ENCODE results near the gene LUC7L3.

The LUC7L3 gene

GRCh38 chr17:50783193-50783660 lies 63.8 kb downstream of the LUC7L3 start:
- H3K79me2 ChIP-seq (ENCODE audit: low read length): no peaks in the 10 kb centered on the region
- H3K4me1 ChIP-seq (ENCODE audit: low read length): peaks cover 8% of the 10 kb centered on the region
- H3K27me3 ChIP-seq (replicated peaks; ENCODE audit: insufficient read depth, low read length): no peaks in the 10 kb centered on the region
- H2AFZ ChIP-seq (ENCODE audit: low read length): no peak overlapping the region; the same call in 1 of the 2 replicates
- peak overlapping the region; percentile 18; the same call in 1 of the 2 replicates for H3K4me2 ChIP-seq (ENCODE audit: low read depth, low read length)
- no peaks in the 10 kb centered on the region for H3F3A ChIP-seq (ENCODE audit: insufficient read depth, low read length)
- H3K9me2 ChIP-seq (replicated peaks; ENCODE audit: insufficient read depth, low read length): no peaks in the 10 kb centered on the region
- no peaks in the 10 kb centered on the region for H3K36me3 ChIP-seq (replicated peaks; ENCODE audit: insufficient read depth, low read length)
- H3K9ac ChIP-seq (ENCODE audit: low read length): no peak overlapping the region
- no peak overlapping the region for H3K4me3 ChIP-seq (ENCODE audit: low read length)
- no peaks in the 10 kb centered on the region for H4K20me1 ChIP-seq (ENCODE audit: insufficient read depth, low read length)
- H3K27ac ChIP-seq (ENCODE audit: low read length): no peak overlapping the region
- DNase-seq: peak; percentile 75
- no peaks in the 10 kb centered on the region for H3K9me3 ChIP-seq (replicated peaks; ENCODE audit: insufficient read depth, low read length)
- TF ChIP-seq CTCF (IDR thresholded peaks at IDR 0.05; ENCODE audit: low read length) (peak; percentile 99), EZH2phosphoT487 (IDR thresholded peaks at IDR 0.05; ENCODE audit: low read length) (no peak)

DNA sequence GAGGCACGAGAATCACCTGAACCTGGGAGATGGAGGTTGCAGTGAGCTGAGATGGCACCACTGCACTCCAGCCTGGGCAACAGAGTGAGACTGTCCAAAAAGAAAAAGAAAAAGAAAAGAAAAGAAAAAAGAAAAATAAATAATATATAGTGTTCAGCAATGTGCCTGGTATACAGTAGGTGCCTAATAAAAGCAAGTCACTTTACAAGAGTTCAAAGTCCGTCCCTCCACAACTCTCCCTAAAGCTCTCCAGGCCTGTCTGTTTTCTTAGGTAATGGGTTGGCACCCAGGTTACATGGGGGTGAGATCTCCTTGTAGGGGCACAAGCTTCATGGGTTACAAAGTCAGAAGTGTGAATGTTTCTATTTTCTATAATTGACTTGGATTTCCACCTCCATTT lies 64.5 kb downstream of the LUC7L3 start:
- Histone ChIP-seq H3K4me2 (ENCODE audit: low read depth, low read length) (no peak overlapping the region), H3K79me2 (ENCODE audit: low read length) (no peaks in the 10 kb centered on the region), H3K9me2 (replicated peaks; ENCODE audit: insufficient read depth, low read length) (no peaks in the 10 kb centered on the region), H3K27me3 (replicated peaks; ENCODE audit: insufficient read depth, low read length) (no peaks in the 10 kb centered on the region), H4K20me1 (ENCODE audit: insufficient read depth, low read length) (no peaks in the 10 kb centered on the region), H3K4me3 (ENCODE audit: low read length) (no peak overlapping the region), H3F3A (ENCODE audit: insufficient read depth, low read length) (no peaks in the 10 kb centered on the region), H3K36me3 (replicated peaks; ENCODE audit: insufficient read depth, low read length) (no peaks in the 10 kb centered on the region), H3K27ac (ENCODE audit: low read length) (no peak overlapping the region), H2AFZ (ENCODE audit: low read length) (no peak overlapping the region), H3K4me1 (ENCODE audit: low read length) (peaks cover 8% of the 10 kb centered on the region), H3K9ac (ENCODE audit: low read length) (no peak overlapping the region), H3K9me3 (replicated peaks; ENCODE audit: insufficient read depth, low read length) (no peaks in the 10 kb centered on the region)
- TF ChIP-seq EZH2phosphoT487 (IDR thresholded peaks at IDR 0.05; ENCODE audit: low read length) (no peak), CTCF (IDR thresholded peaks at IDR 0.05; ENCODE audit: low read length) (no peak), EZH2 (optimal IDR thresholded peaks at IDR 0.05; ENCODE audit: low read depth, low read length) (no peak)
- DNase-seq: no peak

DNA sequence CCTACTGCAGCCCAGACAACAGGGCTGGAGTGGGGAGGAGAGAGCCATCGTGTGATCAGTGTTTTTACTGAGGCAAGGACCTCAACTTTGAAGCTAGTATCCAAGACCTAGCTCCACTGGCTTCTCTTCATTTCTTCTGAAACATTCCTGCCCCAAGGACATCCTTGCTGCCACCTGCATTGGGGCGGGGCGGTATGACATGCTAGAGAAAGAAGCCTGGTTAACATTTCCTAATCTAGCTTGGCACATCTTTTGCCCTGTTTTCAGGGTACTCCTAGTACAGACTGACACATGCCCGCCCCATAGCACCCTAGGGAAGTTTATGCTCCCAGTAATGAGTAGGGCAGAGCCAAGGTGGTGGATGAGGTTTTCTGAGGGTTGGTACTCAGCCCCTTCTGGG lies 65.7 kb downstream of the LUC7L3 start:
- Histone ChIP-seq H3K4me1 (ENCODE audit: low read length) (peaks cover 8% of the 10 kb centered on the region), H3K27ac (ENCODE audit: low read length) (no peak overlapping the region), H3K79me2 (ENCODE audit: low read length) (no peaks in the 10 kb centered on the region), H3K27me3 (replicated peaks; ENCODE audit: insufficient read depth, low read length) (no peaks in the 10 kb centered on the region), H3K9me2 (replicated peaks; ENCODE audit: insufficient read depth, low read length) (no peaks in the 10 kb centered on the region), H3K4me2 (ENCODE audit: low read depth, low read length) (no peak overlapping the region), H3K9ac (ENCODE audit: low read length) (no peak overlapping the region), H3K9me3 (replicated peaks; ENCODE audit: insufficient read depth, low read length) (no peaks in the 10 kb centered on the region), H4K20me1 (ENCODE audit: insufficient read depth, low read length) (no peaks in the 10 kb centered on the region), H3F3A (ENCODE audit: insufficient read depth, low read length) (no peaks in the 10 kb centered on the region), H3K4me3 (ENCODE audit: low read length) (no peak overlapping the region), H3K36me3 (replicated peaks; ENCODE audit: insufficient read depth, low read length) (no peaks in the 10 kb centered on the region), H2AFZ (ENCODE audit: low read length) (no peak overlapping the region)
- TF ChIP-seq CTCF (IDR thresholded peaks at IDR 0.05; ENCODE audit: low read length): no peak
- no peak for TF ChIP-seq EZH2 (optimal IDR thresholded peaks at IDR 0.05; ENCODE audit: low read depth, low read length)
- no peak for TF ChIP-seq EZH2phosphoT487 (IDR thresholded peaks at IDR 0.05; ENCODE audit: low read length)
- DNase-seq: no peak

Data from MM.1S (cell line).